Astrocyte (in vitro differentiated cells and primary cell): ENCODE measurements around the gene CAT.

Experiments
- EZH2 ChIP-seq: IDR thresholded peaks from 2 replicates; pipeline ENCODE4 v1.6.1; 2012; ENCODE audit warnings: mild to moderate bottlenecking, low read length, inconsistent platforms; ENCODE audit not compliant: insufficient read depth
- TF ChIP-seq, protein P1 (sequence below): IDR thresholded peaks from 2 replicates; pipeline ENCODE4 v1.5.1; 2011; ENCODE audit warnings: low read depth, mild to moderate bottlenecking, inconsistent platforms, low read length, moderate library complexity; ENCODE audit not compliant: insufficient read depth

DNA sequence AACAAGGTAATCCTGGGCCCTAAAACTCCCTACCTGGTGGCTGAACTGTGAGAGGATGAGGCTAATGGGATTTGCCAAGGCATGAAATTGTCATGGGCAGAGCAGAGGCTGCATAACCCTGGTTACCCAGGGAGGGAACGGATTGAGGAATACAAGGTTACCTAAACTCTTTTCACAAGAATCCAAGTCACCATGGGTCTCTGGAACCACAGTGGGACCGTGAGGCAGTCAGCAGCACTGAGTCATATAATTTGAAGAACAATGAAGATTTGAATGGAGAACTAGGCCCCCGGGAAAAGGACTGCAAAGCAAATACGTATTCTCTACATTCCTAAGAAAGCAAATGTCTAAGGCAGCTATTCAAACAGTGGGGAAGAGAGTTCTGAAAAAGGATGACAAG is 19.8 kb downstream of the CAT start:
- TF ChIP-seq, protein P1, sequence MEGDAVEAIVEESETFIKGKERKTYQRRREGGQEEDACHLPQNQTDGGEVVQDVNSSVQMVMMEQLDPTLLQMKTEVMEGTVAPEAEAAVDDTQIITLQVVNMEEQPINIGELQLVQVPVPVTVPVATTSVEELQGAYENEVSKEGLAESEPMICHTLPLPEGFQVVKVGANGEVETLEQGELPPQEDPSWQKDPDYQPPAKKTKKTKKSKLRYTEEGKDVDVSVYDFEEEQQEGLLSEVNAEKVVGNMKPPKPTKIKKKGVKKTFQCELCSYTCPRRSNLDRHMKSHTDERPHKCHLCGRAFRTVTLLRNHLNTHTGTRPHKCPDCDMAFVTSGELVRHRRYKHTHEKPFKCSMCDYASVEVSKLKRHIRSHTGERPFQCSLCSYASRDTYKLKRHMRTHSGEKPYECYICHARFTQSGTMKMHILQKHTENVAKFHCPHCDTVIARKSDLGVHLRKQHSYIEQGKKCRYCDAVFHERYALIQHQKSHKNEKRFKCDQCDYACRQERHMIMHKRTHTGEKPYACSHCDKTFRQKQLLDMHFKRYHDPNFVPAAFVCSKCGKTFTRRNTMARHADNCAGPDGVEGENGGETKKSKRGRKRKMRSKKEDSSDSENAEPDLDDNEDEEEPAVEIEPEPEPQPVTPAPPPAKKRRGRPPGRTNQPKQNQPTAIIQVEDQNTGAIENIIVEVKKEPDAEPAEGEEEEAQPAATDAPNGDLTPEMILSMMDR, result no peak
- TF ChIP-seq EZH2, result no peak
